HG03135 (cell line): ENCODE measurements around the gene LYSMD3.

Experiments
- ATAC-seq: cut with Tn5 transposase; IDR thresholded peaks from one replicate; pipeline ENCODE4 v1.9.1; 2021; ENCODE audit warnings: mild to moderate bottlenecking, moderate library complexity; ENCODE audit not compliant: unreplicated experiment

LYSMD3 gene

DNA sequence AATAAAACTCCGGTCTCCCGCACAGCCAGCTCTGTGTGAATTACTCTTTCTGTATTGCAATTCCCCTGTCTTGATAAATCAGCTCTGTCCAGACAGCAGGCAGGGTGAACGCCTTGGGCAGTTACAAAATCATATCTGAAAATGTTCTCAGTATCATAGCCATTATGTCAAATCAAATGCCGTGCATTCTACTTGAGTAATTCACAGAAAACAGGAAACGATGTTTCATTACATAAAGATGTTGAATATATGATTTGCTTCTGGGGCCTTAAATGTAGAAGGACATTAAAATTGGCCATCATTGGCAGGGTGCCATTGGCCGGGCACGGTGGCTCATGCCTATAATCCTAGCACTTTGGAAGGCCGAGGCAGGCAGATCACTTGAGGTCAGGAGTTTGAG lies 46.2 kb downstream of the LYSMD3 start:
- no peak for ATAC-seq

- ATAC-seq, result no peak
These were observed 48.7 kb downstream of the LYSMD3 start for GRCh38 chr5:90480699-90481098.

GRCh38 chr5:90479611-90480385 lies 49.6 kb downstream of the LYSMD3 start:
- no peak for ATAC-seq

DNA sequence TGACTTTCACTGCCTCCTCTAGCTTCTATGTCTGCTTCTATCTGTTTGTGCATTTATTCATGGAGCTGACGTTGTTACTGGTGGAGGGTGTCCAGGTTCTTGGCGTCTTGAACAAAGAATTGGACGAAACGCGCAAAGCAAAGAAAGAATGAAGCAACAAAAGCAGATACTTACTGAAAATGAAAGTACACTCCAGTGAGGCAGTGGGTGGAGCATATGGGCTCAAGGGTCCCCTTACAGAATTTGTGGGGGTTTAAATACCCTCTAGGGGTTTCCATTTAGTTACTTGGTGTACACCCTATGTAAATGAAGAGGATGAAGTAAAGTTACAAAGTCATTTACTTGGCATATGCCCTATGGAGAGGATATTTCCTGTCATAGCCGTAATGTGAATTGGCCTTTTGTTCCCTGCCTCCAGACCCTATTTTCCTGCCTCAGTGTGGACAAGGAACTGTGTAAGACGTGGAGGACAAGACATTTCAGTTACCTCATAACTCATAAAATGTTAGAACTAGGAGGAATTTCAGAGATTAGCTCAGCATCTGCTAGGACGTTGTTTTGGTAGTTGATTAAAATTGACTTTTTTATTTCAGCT lies 51.7 kb downstream of the LYSMD3 start:
- ATAC-seq, result no peak

DNA sequence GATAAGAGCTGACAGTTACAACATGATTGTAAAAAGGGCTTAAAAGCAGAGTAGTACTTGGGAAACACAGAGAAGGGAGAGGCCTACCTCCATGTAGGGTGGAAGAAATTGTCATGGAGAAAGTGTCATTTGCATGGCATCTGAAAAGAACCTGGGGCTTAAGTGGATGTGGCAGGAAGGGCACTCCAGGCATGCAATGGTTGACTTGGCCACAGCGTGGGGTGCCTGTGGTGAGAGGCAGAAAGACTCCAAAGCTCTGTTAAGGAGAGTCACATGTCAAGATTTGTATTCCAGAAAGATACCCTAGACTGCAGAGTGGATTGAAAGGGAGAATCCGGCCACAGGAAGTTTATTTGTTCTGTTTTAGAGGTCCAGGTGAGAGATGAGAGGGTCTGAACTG lies 52.3 kb downstream of the LYSMD3 start:
- no peak for ATAC-seq

DNA sequence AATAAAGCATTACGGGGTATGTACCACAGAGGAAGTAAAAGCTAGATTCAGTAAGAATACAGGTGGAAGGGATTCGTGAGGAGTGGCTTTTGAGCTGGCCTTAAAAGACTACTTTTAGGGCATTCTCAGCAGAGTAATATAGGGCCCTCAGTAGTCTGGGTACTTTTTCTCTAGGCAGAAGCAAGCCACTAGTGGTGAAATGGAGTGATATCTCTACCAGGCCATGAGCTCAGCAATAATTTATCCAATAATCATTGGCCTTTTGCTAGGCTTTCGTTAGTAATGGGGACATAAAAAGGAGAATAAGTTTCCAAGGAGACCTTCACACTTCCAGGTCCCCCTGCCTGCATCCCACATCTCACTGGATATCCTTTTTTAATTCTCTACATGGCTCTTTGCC lies 53.0 kb downstream of the LYSMD3 start:
- ATAC-seq, result no peak

GRCh38 chr5:90475436-90475980 lies 53.9 kb downstream of the LYSMD3 start:
- ATAC-seq, result no peak

- ATAC-seq, result peak; percentile 90
These were observed 54.9 kb downstream of the LYSMD3 start, which contains the start of the genes MBLAC2 and POLR3G for GRCh38 chr5:90474235-90475107. MBLAC2 (minus strand) TSS chr5:90474771; CDS start chr5:90474292, 479 bp downstream. POLR3G (plus strand) TSS chr5:90474864; CDS start chr5:90485568, 10,704 bp downstream.

GRCh38 chr5:90473396-90474234 lies 55.8 kb downstream of the LYSMD3 start:
- peak; percentile 17 for ATAC-seq

- no peak for ATAC-seq
These were observed 56.5 kb downstream of the LYSMD3 start for GRCh38 chr5:90472783-90473395.
